Activated naive CD4-positive, alpha-beta T cell treated with anti-CD3 and anti-CD28 coated beads for 36 hours (primary cell): Measurements from ENCODE around the gene RXRA. TPM values are rescaled to one million over a fixed set of nuclear protein-coding genes. Genes with fewer than 3 reads are reported as not detected.

Experiments
- CTCF ChIA-PET: fragments of 350-600 bp; sonication (Branson Sonifier 250); formaldehyde crosslinking; loops from one replicate; lab custom pipeline; 2021; ENCODE audit warnings: antibody characterized with exemption; lab: Charles Lee
- DNase-seq: peaks from one replicate; pipeline ENCODE4 v3.0.0-alpha.2; 2020
- H3K27ac Mint-ChIP-seq: one replicate; pipeline ENCODE4 v1.8.0; 2021; ENCODE audit warnings: mild to moderate bottlenecking, mixed read lengths
- H3K27me3 Mint-ChIP-seq: one replicate; pipeline ENCODE4 v1.8.0; 2021; ENCODE audit warnings: low read depth, mixed read lengths
- H3K36me3 Mint-ChIP-seq: one replicate; pipeline ENCODE4 v1.8.0; 2021; ENCODE audit warnings: low read depth, mixed read lengths
- H3K4me1 Mint-ChIP-seq: one replicate; pipeline ENCODE4 v1.8.0; 2021; ENCODE audit warnings: low read depth, mixed read lengths
- H3K4me3 Mint-ChIP-seq: one replicate; pipeline ENCODE4 v1.8.0; 2021; ENCODE audit warnings: mild to moderate bottlenecking, moderate library complexity, mixed read lengths
- H3K9me3 Mint-ChIP-seq: one replicate; pipeline ENCODE4 v1.8.0; 2021; ENCODE audit warnings: mixed read lengths
- intact Hi-C: fragments of 100-400 bp; cut with micrococcal nuclease; formaldehyde crosslinking; loops from one replicate; pipeline ENCODE4 v1.15.1; 2023
- total RNA-seq, 2 experiments: library from RNA; stranded (reverse); gene quantifications; one replicate each; pipeline ENCODE4 v1.2.3, GENCODE V29; 2021

RXRA gene
- total RNA-seq, result 1 to 10 TPM; 2.1 to 2.2 TPM

DNA sequence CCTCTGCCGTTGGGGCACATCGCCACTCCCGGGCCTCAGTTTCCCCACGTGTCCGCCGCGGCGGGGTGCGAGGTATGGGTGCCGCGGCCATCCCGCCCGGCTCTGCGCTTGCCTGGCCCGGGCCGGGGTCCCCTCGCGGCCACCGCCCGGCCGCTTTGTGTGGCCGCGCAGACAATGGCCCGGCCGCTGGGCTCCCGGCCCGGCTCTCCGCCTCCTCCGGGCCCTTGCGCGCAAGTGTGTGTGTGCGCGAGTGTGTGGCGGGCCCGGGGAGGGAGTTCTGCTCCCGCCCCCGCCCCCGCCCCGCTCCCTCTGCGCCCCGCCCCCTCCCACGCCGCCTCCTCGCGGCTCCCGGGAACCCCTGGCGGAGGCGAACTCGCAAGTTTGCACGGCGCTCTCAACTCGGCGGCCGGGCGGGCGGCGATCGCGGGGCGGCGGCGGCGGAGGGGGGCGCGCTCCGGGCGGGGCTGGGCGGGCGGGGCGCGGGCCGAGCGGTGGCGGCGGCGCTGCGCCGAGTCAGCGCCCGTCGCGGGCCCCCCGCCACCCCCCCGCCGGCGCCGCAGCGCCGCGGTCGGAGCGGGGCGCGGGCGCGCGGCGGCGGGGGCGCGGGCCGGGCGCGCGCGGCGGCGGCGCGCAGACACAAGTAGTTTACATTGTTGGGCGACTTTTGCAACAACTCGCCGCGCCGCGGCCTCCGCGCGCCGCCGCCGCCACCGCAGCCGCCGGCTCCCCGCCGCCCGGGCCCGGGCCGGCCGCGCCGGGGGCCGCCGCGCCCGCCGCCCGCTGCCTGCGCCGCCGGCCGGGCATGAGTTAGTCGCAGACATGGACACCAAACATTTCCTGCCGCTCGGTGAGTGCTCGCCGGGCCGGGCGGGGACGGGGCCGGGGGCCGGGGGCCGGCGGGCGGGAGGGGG is at the start of gene RXRA:
TSS of gene RXRA (plus strand) at position 643 of the 911 bp plus-strand sequence. CDS start at position 820, 177 bp downstream.
- Mint-ChIP-seq H3K4me3 (peak within 1 kb of the TSS; percentile 54), H3K4me1 (peaks cover 5% of the 10 kb centered on the region), H3K9me3 (no peaks in the 10 kb centered on the region), H3K36me3 (no peaks in the 10 kb centered on the region), H3K27me3 (peaks cover 7% of the 10 kb centered on the region), H3K27ac (no peak within 1 kb of the TSS)
- peak; percentile 37 for DNase-seq
- CTCF ChIA-PET, result no interaction called here
- intact Hi-C loops, result loop anchor here (10.0 kb wide), 1 partner anchor 161 kb away; the partner anchor contains the start of gene RNU6ATAC

DNA sequence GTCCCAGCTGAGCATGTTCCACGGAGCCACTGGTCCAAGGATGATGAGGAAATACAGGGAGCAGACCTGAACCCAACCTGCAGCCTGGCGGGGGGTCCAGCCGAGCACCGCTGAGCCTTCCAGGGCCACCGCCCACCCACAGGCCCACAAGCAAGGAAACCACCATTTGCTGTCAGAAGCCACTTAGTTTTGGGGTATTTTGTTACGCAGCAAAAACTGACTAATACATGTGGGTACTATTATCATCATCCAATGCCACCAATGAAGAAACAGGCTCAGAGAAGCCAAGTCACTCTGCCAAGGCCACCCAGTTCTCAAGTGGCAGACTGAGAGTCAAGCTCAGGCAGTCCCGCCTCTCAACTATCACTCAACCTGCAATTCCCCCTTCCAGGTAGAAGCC is 48.0 kb upstream of the RXRA start:
- DNase-seq, result no peak
- Mint-ChIP-seq H3K9me3 (no peaks in the 10 kb centered on the region), H3K4me1 (no peaks in the 10 kb centered on the region), H3K27me3 (peaks cover 11% of the 10 kb centered on the region), H3K27ac (no peak overlapping the region), H3K36me3 (no peaks in the 10 kb centered on the region), H3K4me3 (no peak overlapping the region)
- intact Hi-C loops, result no loop called here
- CTCF ChIA-PET, result no interaction called here

DNA sequence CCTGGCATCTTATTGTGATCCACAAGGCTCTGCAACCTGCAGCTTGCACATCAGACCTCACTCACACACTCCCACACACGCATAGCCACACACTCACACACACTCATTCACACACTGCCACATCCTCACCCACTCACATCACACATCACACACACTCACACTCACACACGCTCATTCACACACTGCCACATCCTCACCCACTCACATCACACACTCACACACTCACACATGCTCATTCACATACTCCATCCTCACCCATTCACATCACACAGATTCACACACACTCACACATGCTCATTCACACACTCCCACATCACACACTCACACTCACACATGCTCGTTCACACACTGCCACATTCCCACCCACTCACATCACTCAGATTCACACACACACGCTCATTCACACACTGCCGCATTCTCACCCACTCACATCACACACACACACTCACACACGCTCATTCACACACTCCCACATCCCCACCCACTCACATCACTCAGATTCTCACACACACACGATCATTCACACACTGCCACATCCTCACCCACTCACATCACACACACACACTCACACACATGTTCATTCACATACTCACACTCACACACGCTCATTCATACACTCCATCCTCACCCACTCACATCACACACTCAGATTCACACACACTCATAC is 47.1 kb upstream of the RXRA start:
- H3K27me3 Mint-ChIP-seq, result peaks cover 9% of the 10 kb centered on the region
- H3K9me3 Mint-ChIP-seq, result no peaks in the 10 kb centered on the region
- H3K4me3 Mint-ChIP-seq, result no peak overlapping the region

DNA sequence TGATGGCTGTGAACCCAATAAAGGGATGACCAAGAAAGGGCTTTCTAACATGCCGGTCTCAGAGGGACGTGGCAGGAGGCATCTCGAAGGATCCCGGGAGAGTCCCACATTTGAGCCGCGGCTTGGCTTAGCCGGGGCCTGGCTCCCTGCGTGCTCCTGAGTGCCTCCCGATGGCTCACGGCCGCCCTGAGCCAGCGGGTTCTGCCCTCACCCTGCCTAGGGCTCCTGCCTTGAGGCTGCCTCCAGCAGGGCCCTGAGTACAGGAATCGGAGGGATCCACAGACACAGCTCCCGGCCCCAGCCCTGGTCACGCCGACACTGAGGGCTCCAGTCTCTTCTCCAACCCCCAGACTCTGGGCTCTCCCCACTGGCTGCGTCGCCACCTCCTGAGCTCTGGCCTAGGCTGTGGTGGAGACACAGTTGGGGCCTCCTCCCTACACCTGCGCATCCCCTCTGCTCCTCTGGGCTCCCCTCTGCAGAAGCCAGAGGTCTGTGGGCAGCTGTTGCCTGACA is 44.1 kb upstream of the RXRA start:
- intact Hi-C loops, result no loop called here
- no peak overlapping the region for H3K27ac Mint-ChIP-seq
- no peaks in the 10 kb centered on the region for H3K4me1 Mint-ChIP-seq
- no peaks in the 10 kb centered on the region for H3K9me3 Mint-ChIP-seq
- peaks cover 5% of the 10 kb centered on the region for H3K27me3 Mint-ChIP-seq
- no peak overlapping the region for H3K4me3 Mint-ChIP-seq
- no peak for DNase-seq
- CTCF ChIA-PET, result no interaction called here
- no peaks in the 10 kb centered on the region for H3K36me3 Mint-ChIP-seq

More for the DNA sequence above, 47.1 kb upstream of the RXRA start:
- H3K27ac Mint-ChIP-seq, result no peak overlapping the region
- intact Hi-C loops, result no loop called here
- no peaks in the 10 kb centered on the region for H3K36me3 Mint-ChIP-seq
- CTCF ChIA-PET, result no interaction called here
- no peaks in the 10 kb centered on the region for H3K4me1 Mint-ChIP-seq
- no peak for DNase-seq

DNA sequence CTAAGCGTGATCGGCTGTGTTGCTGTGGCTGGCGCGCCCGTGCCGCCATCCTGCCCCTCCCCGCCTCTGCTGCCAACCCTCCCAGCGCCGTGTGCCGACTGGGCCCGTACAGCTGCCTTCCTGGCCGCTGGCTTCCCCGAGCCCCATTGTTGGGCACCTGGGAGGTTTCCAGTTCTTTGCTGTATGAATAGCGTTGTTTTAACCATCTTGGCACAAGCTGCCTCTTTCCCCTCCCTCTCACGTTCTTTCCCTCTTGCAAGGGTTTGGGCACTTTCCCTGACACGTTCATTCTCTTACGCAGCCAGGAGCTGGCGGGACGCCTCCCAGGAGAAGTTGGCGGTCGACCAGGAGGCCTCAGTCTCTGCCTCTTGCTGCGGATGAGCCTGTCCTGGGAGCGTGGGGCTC is 43.1 kb upstream of the RXRA start:
- intact Hi-C loops, result no loop called here
- H3K4me1 Mint-ChIP-seq, result no peaks in the 10 kb centered on the region
- H3K9me3 Mint-ChIP-seq, result no peaks in the 10 kb centered on the region
- H3K27me3 Mint-ChIP-seq, result peaks cover 5% of the 10 kb centered on the region
- no peaks in the 10 kb centered on the region for H3K36me3 Mint-ChIP-seq
- CTCF ChIA-PET, result no interaction called here
- no peak overlapping the region for H3K27ac Mint-ChIP-seq
- no peak overlapping the region for H3K4me3 Mint-ChIP-seq
- DNase-seq, result no peak

DNA sequence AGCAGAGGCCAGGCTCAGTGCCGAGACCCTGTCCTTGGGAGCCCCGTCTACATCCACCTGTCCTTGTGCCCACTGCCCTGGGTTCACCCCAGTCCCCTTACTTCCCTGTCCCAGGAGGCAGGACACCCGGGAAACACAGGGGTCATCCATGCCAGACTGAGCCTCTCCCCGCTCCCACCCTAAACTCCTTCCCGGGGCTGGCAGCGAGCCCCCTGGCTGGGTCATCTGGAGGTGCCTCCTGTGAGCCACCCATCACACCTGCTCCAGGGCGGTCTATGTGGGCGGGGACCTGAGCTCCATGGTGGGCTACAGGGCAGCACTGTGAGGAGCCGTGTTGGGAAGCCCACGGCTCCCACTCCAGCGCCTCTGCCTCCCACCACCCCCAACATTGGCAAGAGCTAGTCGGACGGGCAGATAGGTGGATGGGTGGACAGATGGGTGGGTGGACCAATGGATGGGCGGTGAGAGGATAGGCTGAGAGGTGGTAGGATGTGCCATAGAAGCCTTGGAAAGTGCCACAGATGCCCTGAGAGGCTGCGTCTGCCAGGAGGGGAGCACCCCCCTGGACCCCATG is 42.5 kb upstream of the RXRA start:
- H3K4me1 Mint-ChIP-seq, result no peaks in the 10 kb centered on the region
- no peak overlapping the region for H3K4me3 Mint-ChIP-seq
- peaks cover 5% of the 10 kb centered on the region for H3K27me3 Mint-ChIP-seq
- CTCF ChIA-PET, result no interaction called here
- no peaks in the 10 kb centered on the region for H3K36me3 Mint-ChIP-seq
- no peak for DNase-seq
- no peak overlapping the region for H3K27ac Mint-ChIP-seq
- intact Hi-C loops, result no loop called here
- no peaks in the 10 kb centered on the region for H3K9me3 Mint-ChIP-seq

DNA sequence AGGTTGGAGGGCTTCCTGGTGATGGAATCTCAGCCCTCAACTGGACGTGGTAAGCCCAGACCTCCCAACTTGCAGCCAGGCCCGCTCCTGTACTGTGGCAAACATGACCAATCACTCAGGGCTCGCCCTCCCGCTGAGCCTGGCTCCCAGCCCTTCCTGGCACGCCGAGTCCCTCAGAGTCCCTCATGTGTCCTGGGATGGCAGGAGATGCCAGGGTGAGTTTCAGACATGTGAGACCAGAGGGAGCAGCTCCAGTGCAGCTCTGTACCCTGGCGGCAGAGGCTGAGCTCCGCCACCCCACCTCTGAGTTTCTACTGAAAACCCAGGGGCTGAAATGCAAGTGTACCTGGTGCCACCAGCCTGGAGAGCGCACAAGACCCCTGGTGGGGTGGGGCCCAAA is 42.0 kb upstream of the RXRA start:
- Mint-ChIP-seq H3K4me3 (no peak overlapping the region), H3K27me3 (peaks cover 5% of the 10 kb centered on the region)

DNA sequence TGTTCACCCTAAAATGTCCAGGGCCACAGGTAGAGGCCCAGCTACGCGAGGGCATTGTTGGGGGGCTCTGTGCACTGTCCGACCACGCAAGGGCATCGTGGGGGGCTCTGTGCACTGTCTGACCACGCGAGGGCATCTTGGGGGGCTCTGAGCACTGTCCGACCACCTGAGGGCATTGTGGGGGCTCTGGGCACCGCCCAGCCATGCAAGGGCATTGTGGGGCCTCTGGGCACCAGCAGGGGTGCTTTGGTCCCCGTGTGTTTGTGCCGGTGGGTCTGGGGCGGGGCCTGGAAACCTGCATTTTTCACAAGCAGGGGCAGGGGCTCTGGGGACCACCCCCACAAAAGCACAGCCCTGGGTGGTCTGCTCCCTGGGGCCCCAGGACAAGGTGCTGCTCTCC is 41.5 kb upstream of the RXRA start:
- intact Hi-C loops, result no loop called here
- no peaks in the 10 kb centered on the region for H3K9me3 Mint-ChIP-seq
- no peak overlapping the region for H3K4me3 Mint-ChIP-seq
- no peaks in the 10 kb centered on the region for H3K36me3 Mint-ChIP-seq
- DNase-seq, result no peak
- H3K27ac Mint-ChIP-seq, result no peak overlapping the region
- H3K27me3 Mint-ChIP-seq, result peaks cover 5% of the 10 kb centered on the region
- CTCF ChIA-PET, result interaction anchor here (0.6 kb wide), 1 partner anchor 15 kb away, joined by 3 read pairs; no protein-coding TSS in a partner anchor
- no peaks in the 10 kb centered on the region for H3K4me1 Mint-ChIP-seq

More for the DNA sequence above, 42.0 kb upstream of the RXRA start:
- Mint-ChIP-seq H3K4me1 (no peaks in the 10 kb centered on the region), H3K9me3 (no peaks in the 10 kb centered on the region), H3K27ac (no peak overlapping the region), H3K36me3 (no peaks in the 10 kb centered on the region)
- intact Hi-C loops, result no loop called here
- DNase-seq, result no peak
- CTCF ChIA-PET, result no interaction called here

DNA sequence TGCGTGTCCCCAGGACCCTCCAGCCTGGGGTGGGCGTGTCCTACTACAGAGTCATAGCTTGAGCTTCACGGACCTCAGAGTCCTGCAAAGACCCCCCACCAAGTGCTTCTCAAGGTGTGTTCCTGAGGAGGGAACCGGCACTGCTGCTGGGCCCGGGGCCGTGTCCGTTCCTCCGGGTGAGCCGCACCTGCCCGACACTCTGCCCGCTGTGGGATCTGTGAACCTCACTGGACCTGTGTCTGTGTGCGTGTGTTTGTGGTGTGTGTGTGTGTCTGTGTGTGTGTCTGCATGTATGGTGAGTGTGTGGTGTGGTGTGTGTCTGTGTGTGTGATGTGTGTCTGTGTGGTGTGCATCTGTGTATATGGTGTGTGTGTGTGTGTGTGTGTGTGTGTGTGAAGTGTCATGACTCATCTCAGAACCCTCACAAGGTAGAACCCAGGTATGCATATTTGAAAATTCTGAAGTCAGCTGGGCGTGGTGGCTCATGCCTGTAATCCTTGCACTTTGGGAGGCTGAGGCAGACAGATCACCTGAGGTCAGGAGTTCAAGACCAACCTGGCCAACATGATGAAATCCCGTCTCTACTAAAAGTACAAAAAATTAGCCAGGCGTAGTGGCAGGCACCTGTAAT is 40.9 kb upstream of the RXRA start:
- CTCF ChIA-PET, result interaction anchor here (0.6 kb wide), 1 partner anchor 15 kb away, joined by 3 read pairs; no protein-coding TSS in a partner anchor
- H3K27me3 Mint-ChIP-seq, result peaks cover 5% of the 10 kb centered on the region
- H3K36me3 Mint-ChIP-seq, result no peaks in the 10 kb centered on the region
- no peak overlapping the region for H3K4me3 Mint-ChIP-seq
- intact Hi-C loops, result no loop called here
- H3K9me3 Mint-ChIP-seq, result no peaks in the 10 kb centered on the region
- DNase-seq, result no peak
- H3K27ac Mint-ChIP-seq, result no peak overlapping the region
- no peaks in the 10 kb centered on the region for H3K4me1 Mint-ChIP-seq

DNA sequence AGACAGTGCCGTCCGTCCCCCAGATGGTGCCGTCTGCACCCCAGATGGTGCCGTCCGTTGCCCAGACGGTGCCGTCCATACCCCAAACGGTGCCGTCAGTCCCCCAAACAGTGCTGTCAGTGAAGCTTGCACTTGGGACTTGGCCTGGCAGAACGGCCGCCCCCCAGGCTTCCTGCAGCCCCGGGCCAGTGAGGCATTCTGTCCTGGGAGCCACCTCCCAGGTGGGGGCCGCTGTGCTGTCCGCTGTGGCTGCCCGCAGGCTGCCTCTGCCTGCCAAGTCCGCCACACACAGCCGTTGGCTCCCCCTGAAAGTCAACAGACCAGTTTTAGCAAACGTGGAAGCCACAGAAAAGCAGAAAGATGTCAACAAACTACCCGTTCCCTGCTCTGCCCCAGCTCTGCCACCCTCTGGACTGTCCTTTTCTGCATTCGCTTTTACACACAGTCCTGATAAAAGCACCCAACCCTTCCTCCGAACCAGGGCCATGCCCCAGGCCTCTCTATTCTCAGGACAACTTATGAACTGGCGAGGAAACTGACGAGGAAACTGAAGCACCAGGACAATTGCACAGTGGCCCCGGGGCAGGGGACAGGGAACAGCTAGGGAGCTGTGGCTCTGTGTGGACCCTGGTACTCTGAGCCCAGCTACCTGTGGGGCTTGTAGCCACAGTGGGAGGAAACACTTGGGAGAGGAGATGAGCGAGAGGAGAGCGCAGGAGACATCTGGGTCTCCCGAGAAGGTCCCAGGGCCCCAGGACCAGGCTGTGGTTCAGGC is 39.6 kb upstream of the RXRA start:
- intact Hi-C loops, result no loop called here
- CTCF ChIA-PET, result no interaction called here
- no peak overlapping the region for H3K27ac Mint-ChIP-seq
- DNase-seq, result no peak
- H3K9me3 Mint-ChIP-seq, result no peaks in the 10 kb centered on the region
- H3K4me1 Mint-ChIP-seq, result no peaks in the 10 kb centered on the region
- H3K27me3 Mint-ChIP-seq, result peaks cover 2% of the 10 kb centered on the region
- H3K36me3 Mint-ChIP-seq, result no peaks in the 10 kb centered on the region
- no peak overlapping the region for H3K4me3 Mint-ChIP-seq

DNA sequence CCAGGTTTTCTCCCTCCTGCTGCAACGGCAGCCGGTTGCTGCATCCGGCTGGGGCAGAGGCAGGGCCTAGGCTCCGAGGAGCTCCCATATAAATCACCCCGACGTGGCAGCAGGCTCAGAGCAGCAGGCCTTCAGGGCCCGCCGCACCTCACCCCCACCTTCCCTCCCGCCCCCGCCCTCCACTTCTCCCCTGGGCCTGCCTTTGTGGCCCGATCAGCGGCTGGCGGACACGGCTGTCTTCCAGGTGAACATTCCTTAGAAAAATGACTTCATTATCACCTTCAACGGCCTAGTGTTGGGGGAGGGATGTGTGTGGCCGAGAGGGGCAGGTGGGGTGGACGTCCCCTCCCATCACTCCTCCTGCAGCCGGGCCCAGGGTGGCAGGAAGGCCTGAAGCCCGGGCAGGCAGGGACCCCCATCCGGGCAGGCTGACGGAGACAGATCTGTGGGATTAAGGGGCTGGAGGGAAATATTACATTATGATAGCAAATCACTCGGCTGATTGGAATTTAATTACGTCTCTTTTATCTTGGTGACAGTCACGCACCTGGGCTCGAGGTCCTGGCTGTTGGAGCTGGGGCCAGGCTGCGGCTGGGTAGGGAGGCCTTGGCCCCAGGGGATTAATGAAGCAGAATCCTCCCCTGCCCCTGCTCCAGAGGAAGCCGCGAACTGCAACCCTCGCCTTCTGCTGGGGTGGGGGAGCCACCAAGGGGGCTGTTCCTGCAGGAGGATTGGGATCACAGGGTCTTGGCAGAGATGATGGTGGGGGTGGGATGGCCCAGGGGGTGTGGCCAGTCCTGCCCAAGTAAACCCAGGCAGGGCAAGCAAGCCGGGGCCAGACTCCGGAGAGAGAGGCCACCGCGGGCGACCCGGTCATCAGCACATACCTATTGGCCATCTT is 38.4 kb upstream of the RXRA start:
- Mint-ChIP-seq H3K27me3 (peaks cover 2% of the 10 kb centered on the region), H3K9me3 (no peaks in the 10 kb centered on the region), H3K27ac (no peak overlapping the region), H3K4me3 (no peak overlapping the region), H3K36me3 (no peaks in the 10 kb centered on the region), H3K4me1 (no peaks in the 10 kb centered on the region)
- CTCF ChIA-PET, result no interaction called here
- no peak for DNase-seq
- intact Hi-C loops, result no loop called here
